Body of pancreas (tissue), 4 donors: Measurements from ENCODE around the gene ADPRHL1.
"Not testable (repeated sequence)": the region's sequence is repeated elsewhere in the genome, so short reads cannot be mapped to it uniquely, and the experiment has no call there.

Source experiments
- CTCF ChIP-seq, 7 experiments: fragments of 450-650 bp in 4 of 7; fragments of 200-600 bp in 3 of 7; sonication (generic) in 3 of 7; IDR thresholded peaks; one replicate each; pipeline ENCODE4 v1.5.1; 2016 to 2019; ENCODE audit warnings: antibody characterized with exemption in 7 of 7
- POLR2A ChIP-seq, 3 donors: fragments of 450-650 bp; IDR thresholded peaks; one replicate each; pipeline ENCODE4 v1.6.1; 2016; ENCODE audit warnings: antibody characterized with exemption in 3 of 3, mild to moderate bottlenecking in 2 of 3

GRCh38 chr13:113368353-113368752 lies 84.9 kb downstream of the ADPRHL1 start:
- not testable (repeated sequence) for TF ChIP-seq CTCF, POLR2A (IDR thresholded peaks at IDR 0.05)
